H1 (cell line): Measurements from ENCODE around the gene RPA3. TPM values are rescaled to one million over a fixed set of nuclear protein-coding genes. Genes with fewer than 3 reads are reported as not detected.

Experiments used
- CTCF ChIA-PET: fragments of 300-600 bp; sonication (Branson Sonifier 250); formaldehyde crosslinking; loops from one replicate; lab custom pipeline; 2021; ENCODE audit not compliant: partially characterized antibody; lab: Charles Lee
- POLR2A ChIA-PET: fragments of 300-600 bp; sonication (Branson Sonifier 250); formaldehyde crosslinking; loops from one replicate; lab custom pipeline; 2021; ENCODE audit warnings: inconsistent platforms; ENCODE audit not compliant: partially characterized antibody; lab: Charles Lee
- DNase-seq, 2 experiments: peaks; one replicate each; pipeline versions ENCODE4 v3.0.0 to v3.0.0-alpha.2; 2010 to 2022; ENCODE audit warnings: low spot score in 2 of 2, low read depth in 1 of 2, mixed read lengths in 1 of 2
- FAIRE-seq: peaks from 2 replicates; lab custom pipeline; 2011; peaks lifted over from hg19 to GRCh38; lab: Jason Lieb, UNC
- H2AFZ ChIP-seq: 2 replicates; pipeline ENCODE4 v1.8.1; 2012; ENCODE audit warnings: low read length, inconsistent platforms
- H2AK5ac ChIP-seq: 2 replicates; pipeline ENCODE4 v1.6.1; 2013; ENCODE audit warnings: low read depth, low read length
- H2BK120ac ChIP-seq: replicated peaks from 2 replicates; pipeline ENCODE3; 2013; ENCODE audit warnings: low read depth, low read length, inconsistent platforms
- H2BK12ac ChIP-seq: 2 replicates; pipeline ENCODE4 v1.6.1; 2013; ENCODE audit warnings: low read depth, low read length
- H2BK15ac ChIP-seq: 2 replicates; pipeline ENCODE4 v1.6.1; 2013; ENCODE audit warnings: low read length
- H2BK20ac ChIP-seq: 2 replicates; pipeline ENCODE4 v1.6.1; 2013; ENCODE audit warnings: low read length
- H2BK5ac ChIP-seq: 2 replicates; pipeline ENCODE4 v1.6.1; 2013; ENCODE audit warnings: low read depth, low read length
- H3K14ac ChIP-seq: 2 replicates; pipeline ENCODE4 v1.6.1; 2013; ENCODE audit warnings: inconsistent platforms; ENCODE audit not compliant: insufficient read length
- H3K18ac ChIP-seq: 2 replicates; pipeline ENCODE4 v1.6.1; 2013; ENCODE audit warnings: low read length; ENCODE audit errors: extremely low read depth
- H3K23ac ChIP-seq: 2 replicates; pipeline ENCODE4 v1.6.1; 2013; ENCODE audit warnings: inconsistent platforms; ENCODE audit not compliant: insufficient read length
- H3K23me2 ChIP-seq: 2 replicates; pipeline ENCODE4 v1.6.1; 2013; ENCODE audit warnings: low read depth, low read length
- H3K27ac ChIP-seq: 2 replicates; pipeline ENCODE4 v1.6.1; 2011; ENCODE audit warnings: low read depth, low read length, inconsistent platforms
- H3K27me3 ChIP-seq, 4 experiments: replicated peaks in 1 of 4; 1 replicate in 1 of 4; 2 replicates in 3 of 4; pipeline versions ENCODE4 v1.6.1 to v1.8.1; 2011 to 2013; ENCODE audit warnings: low read length in 3 of 4, mild to moderate bottlenecking in 3 of 4, inconsistent platforms in 2 of 4, mixed read lengths in 2 of 4, moderate library complexity in 1 of 4; ENCODE audit not compliant: control insufficient read depth in 3 of 4, insufficient read depth in 3 of 4; ENCODE audit errors: extremely low read depth in 1 of 4
- H3K36me3 ChIP-seq, 4 experiments: 2 replicates each; pipeline versions ENCODE4 v1.6.1 to v1.8.1; 2011 to 2013; ENCODE audit warnings: mild to moderate bottlenecking in 4 of 4, low read length in 3 of 4, moderate library complexity in 2 of 4, control low read depth in 1 of 4, inconsistent platforms in 1 of 4; ENCODE audit not compliant: insufficient read depth in 4 of 4, control insufficient read depth in 2 of 4
- H3K4ac ChIP-seq: replicated peaks from 2 replicates; pipeline ENCODE3; 2013; ENCODE audit warnings: low read length, low read depth, mixed read lengths, inconsistent platforms; ENCODE audit not compliant: insufficient read length
- H3K4me1 ChIP-seq, 4 experiments: replicated peaks in 1 of 4; 1 replicate in 1 of 4; 2 replicates in 3 of 4; pipeline versions ENCODE4 v1.6.1 to v1.8.1; 2011 to 2013; ENCODE audit warnings: low read length in 3 of 4, inconsistent platforms in 2 of 4, mixed read lengths in 1 of 4; ENCODE audit not compliant: insufficient read depth in 4 of 4, control insufficient read depth in 3 of 4
- H3K4me2 ChIP-seq, 2 experiments: 2 replicates each; pipeline versions ENCODE4 v1.6.1 to v1.8.1; 2011 to 2013; ENCODE audit warnings: low read depth in 2 of 2, low read length in 2 of 2, control low read depth in 1 of 2, inconsistent platforms in 1 of 2, mild to moderate bottlenecking in 1 of 2; ENCODE audit not compliant: insufficient read depth in 1 of 2
- H3K4me3 ChIP-seq, 4 experiments: fragments of 200-600, 300-600 bp in 1 of 4; sonication (generic), shearing (Covaris generic), sonication (Bioruptor Twin) in 1 of 4; 2 replicates each; pipeline versions ENCODE4 v1.5.1 to v1.8.1; 2011 to 2016; ENCODE audit warnings: low read length in 4 of 4, low read depth in 3 of 4, control low read depth in 2 of 4, inconsistent platforms in 2 of 4, mild to moderate bottlenecking in 2 of 4, mixed read lengths in 1 of 4, moderate library complexity in 1 of 4; ENCODE audit not compliant: insufficient read depth in 2 of 4; ENCODE audit errors: extremely low read depth in 1 of 4
- H3K56ac ChIP-seq: replicated peaks from 2 replicates; pipeline ENCODE3; 2013; ENCODE audit warnings: low read depth, mild to moderate bottlenecking, mixed read lengths, low read length, inconsistent platforms; ENCODE audit not compliant: insufficient read length
- H3K79me1 ChIP-seq: 2 replicates; pipeline ENCODE4 v1.6.1; 2013; ENCODE audit warnings: low read depth, low read length, control low read depth
- H3K79me2 ChIP-seq, 2 experiments: 2 replicates each; pipeline versions ENCODE4 v1.6.1 to v1.8.1; 2012 to 2013; ENCODE audit warnings: low read length in 2 of 2, mild to moderate bottlenecking in 2 of 2, inconsistent platforms in 1 of 2; ENCODE audit not compliant: insufficient read depth in 2 of 2, control insufficient read depth in 1 of 2
- H3K9ac ChIP-seq, 4 experiments: replicated peaks in 1 of 4; 1 replicate in 1 of 4; 2 replicates in 3 of 4; pipeline versions ENCODE4 v1.6.1 to v1.8.1; 2011 to 2013; ENCODE audit warnings: low read depth in 3 of 4, low read length in 3 of 4, control low read depth in 2 of 4, mild to moderate bottlenecking in 2 of 4, moderate library complexity in 2 of 4, inconsistent platforms in 1 of 4; ENCODE audit errors: extremely low read depth in 1 of 4
- H3K9me3 ChIP-seq, 2 experiments: 2 replicates each; pipeline versions ENCODE4 v1.6.1 to v1.8.1; 2012 to 2013; ENCODE audit warnings: mild to moderate bottlenecking in 2 of 2, moderate library complexity in 2 of 2, control low read depth in 1 of 2, inconsistent platforms in 1 of 2, low read depth in 1 of 2, low read length in 1 of 2, mixed read lengths in 1 of 2; ENCODE audit not compliant: insufficient read depth in 2 of 2
- H4K20me1 ChIP-seq, 2 experiments: replicated peaks in 1 of 2; 2 replicates each; pipeline versions ENCODE3 to v1.8.1; 2011 to 2013; ENCODE audit warnings: inconsistent platforms in 2 of 2, low read length in 2 of 2, mild to moderate bottlenecking in 1 of 2; ENCODE audit not compliant: insufficient read depth in 2 of 2, control insufficient read depth in 1 of 2
- H4K5ac ChIP-seq: 2 replicates; pipeline ENCODE4 v1.6.1; 2013; ENCODE audit warnings: low read length, low read depth, mixed read lengths, inconsistent platforms; ENCODE audit not compliant: insufficient read length
- H4K8ac ChIP-seq: 2 replicates; pipeline ENCODE4 v1.8.0; 2013; ENCODE audit warnings: mild to moderate bottlenecking, moderate library complexity, low read length, inconsistent platforms; ENCODE audit not compliant: insufficient read depth; ENCODE audit errors: extremely low read depth
- H4K91ac ChIP-seq: replicated peaks from 2 replicates; pipeline ENCODE3; 2013; ENCODE audit warnings: low read length, mixed read lengths, inconsistent platforms; ENCODE audit not compliant: insufficient read length
- EZH2 ChIP-seq: fragments of 200-600 bp; sonication (generic); IDR thresholded peaks from 2 replicates; pipeline ENCODE4 v1.7.1; 2012; ENCODE audit warnings: low read depth, mild to moderate bottlenecking, moderate library complexity, low read length, inconsistent platforms; ENCODE audit not compliant: severe bottlenecking
- WGBS, 2 experiments: shearing (Covaris generic) in 1 of 2; methylation state at CpG; one replicate each; pipeline versions ENCODE4 v1.1.6 to v1.1.7; 2013 to 2015; ENCODE audit warnings: low lambda C conversion rate in 2 of 2, mixed read lengths in 2 of 2, inconsistent platforms in 1 of 2, low coverage in 1 of 2, missing lambda C conversion rate in 1 of 2; ENCODE audit not compliant: insufficient replicate concordance in 2 of 2, insufficient coverage in 1 of 2, insufficient read length in 1 of 2; ENCODE audit errors: extremely low coverage in 1 of 2, missing lambda C conversion rate in 1 of 2; 5-methylcytosine and 5-hydroxymethylcytosine counted together
- polyA plus RNA-seq, 7 experiments: library from polyadenylated mRNA; depleted of rRNA in 3 of 7; stranded (reverse) in 5 of 7; unstranded in 2 of 7; fragments of >200 nt in 5 of 7; fragments of 200-250 nt in 2 of 7; gene quantifications; 1 replicate in 5 of 7; 2 replicates in 1 of 7; 4 replicates in 1 of 7; pipeline versions ENCODE4 v1.2.1 to v1.2.3, GENCODE V29; 2011 to 2013; ENCODE audit warnings: missing spikeins in 2 of 7, mixed read lengths in 2 of 7
- total RNA-seq: library from RNA; stranded (reverse); fragmentation: NEBNext Ultra II Directional; extraction: Animal tissue kit (Norgen Biotek cat#: 25700); gene quantifications from 2 replicates; pipeline ENCODE4 v1.2.1, GENCODE V29; 2021
- TF ChIP-seq, protein P1 (sequence below): IDR thresholded peaks from 2 replicates; pipeline ENCODE4 v1.6.1; 2011; ENCODE audit warnings: low read depth, mild to moderate bottlenecking, low read length; ENCODE audit not compliant: insufficient read depth
- TF ChIP-seq, protein P2 (sequence below): IDR thresholded peaks from 2 replicates; pipeline ENCODE4 v1.6.1; 2012; ENCODE audit warnings: inconsistent platforms

Gene RPA3
- total and polyA plus RNA-seq, 2 of the 8 experiments (the other 6 are each of a cell fraction or from before 2014, with no cell fraction given) = 60.2 to 105 TPM

DNA sequence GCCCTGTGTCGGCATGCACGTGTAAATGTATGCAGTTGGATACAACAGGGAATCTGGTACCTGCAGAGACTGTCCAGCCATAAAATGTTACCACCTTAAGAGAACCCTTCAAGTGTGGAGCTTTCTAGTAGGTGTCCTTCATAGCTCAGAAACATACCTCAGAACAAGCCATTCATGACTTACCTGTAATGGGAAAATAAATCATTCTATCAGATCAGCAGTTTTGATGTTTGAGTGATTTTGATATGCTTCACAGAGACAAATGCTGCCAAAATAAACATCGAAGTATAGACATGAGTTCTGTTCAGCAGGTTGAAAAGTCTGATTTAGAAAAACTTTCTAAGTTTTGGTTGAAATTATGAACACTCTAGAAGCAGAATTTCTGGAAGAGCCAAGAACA lies 111.4 kb downstream of the RPA3 start:
- WGBS, 2 experiments = 61% methylated on average over 3 of the region's 3 CpGs; no CpG with 5 or more reads in 1 of the 2 experiments
- H3K4me1 ChIP-seq = no peaks in the 10 kb centered on the region
- no peak overlapping the region for H4K5ac ChIP-seq
- DNase-seq (no peak), FAIRE-seq (no peak)
- no peaks in the 10 kb centered on the region for H3K79me2 ChIP-seq
- no peaks in the 10 kb centered on the region for H4K20me1 ChIP-seq
- no peaks in the 10 kb centered on the region for H3K9me3 ChIP-seq
- H2AFZ ChIP-seq = no peak overlapping the region
- H2BK120ac ChIP-seq = no peak overlapping the region
- H4K91ac ChIP-seq = no peak overlapping the region
- no peak overlapping the region for H3K56ac ChIP-seq
- no peak overlapping the region for H2BK20ac ChIP-seq
- no peak overlapping the region for H2BK5ac ChIP-seq
- H3K4me2 ChIP-seq = no peak overlapping the region
- no peak overlapping the region for H3K23ac ChIP-seq
- H3K18ac ChIP-seq = no peak overlapping the region
- no peak overlapping the region for H3K14ac ChIP-seq
- TF ChIP-seq, protein P1, sequence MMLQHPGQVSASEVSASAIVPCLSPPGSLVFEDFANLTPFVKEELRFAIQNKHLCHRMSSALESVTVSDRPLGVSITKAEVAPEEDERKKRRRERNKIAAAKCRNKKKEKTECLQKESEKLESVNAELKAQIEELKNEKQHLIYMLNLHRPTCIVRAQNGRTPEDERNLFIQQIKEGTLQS = no peak
- no peak for TF ChIP-seq EZH2
- TF ChIP-seq, protein P2, sequence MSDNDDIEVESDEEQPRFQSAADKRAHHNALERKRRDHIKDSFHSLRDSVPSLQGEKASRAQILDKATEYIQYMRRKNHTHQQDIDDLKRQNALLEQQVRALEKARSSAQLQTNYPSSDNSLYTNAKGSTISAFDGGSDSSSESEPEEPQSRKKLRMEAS = no peak
- no peak overlapping the region for H3K4me3 ChIP-seq
- H3K9ac ChIP-seq = no peak overlapping the region
- CTCF ChIA-PET = interaction anchor here (1.1 to 1.7 kb wide), 2 partner anchors 11 to 14 kb away, joined by 3 to 9 read pairs; no protein-coding TSS in a partner anchor
- no peak overlapping the region for H2BK12ac ChIP-seq
- no peak overlapping the region for H4K8ac ChIP-seq
- no peak overlapping the region for H3K27ac ChIP-seq
- no peak overlapping the region for H2BK15ac ChIP-seq
- no peaks in the 10 kb centered on the region for H3K79me1 ChIP-seq
- H3K23me2 ChIP-seq = no peaks in the 10 kb centered on the region
- POLR2A ChIA-PET = interaction anchor here (0.7 kb wide), 1 partner anchor 608 kb away, joined by 4 read pairs; no protein-coding TSS in a partner anchor
- no peak overlapping the region for H3K4ac ChIP-seq
- H2AK5ac ChIP-seq = no peak overlapping the region
- H3K27me3 ChIP-seq = no peaks in the 10 kb centered on the region
- peaks cover 0 to 19% (median 5%) of the 10 kb centered on the region in 4 experiments; a peak in 4 of 8 replicates for H3K36me3 ChIP-seq
